GM21529 (cell line): ENCODE results near the gene KDM6A.
A peak's percentile ranks its signal among the peaks of the same experiment; 100 is the strongest.
"Not testable (repeated sequence)": the region's sequence is repeated elsewhere in the genome, so short reads cannot be mapped to it uniquely, and the experiment has no call there.

Source experiments
- ATAC-seq: cut with Tn5 transposase; IDR thresholded peaks from one replicate; pipeline ENCODE4 v1.9.1; 2021; ENCODE audit not compliant: unreplicated experiment

KDM6A gene

GRCh38 chrX:44884944-44885343 is 12.0 kb downstream of the KDM6A start:
- ATAC-seq, result no peak

- no peak for ATAC-seq
These were observed 16.8 kb downstream of the KDM6A start for GRCh38 chrX:44889824-44890223.

GRCh38 chrX:44890247-44890646 is 17.3 kb downstream of the KDM6A start:
- no peak for ATAC-seq

GRCh38 chrX:44890687-44891086 is 17.7 kb downstream of the KDM6A start:
- ATAC-seq, result not testable (repeated sequence)

GRCh38 chrX:44891642-44892041 is 18.7 kb downstream of the KDM6A start:
- ATAC-seq, result no peak

- no peak for ATAC-seq
These were observed 23.8 kb downstream of the KDM6A start for GRCh38 chrX:44896876-44897186.

GRCh38 chrX:44897539-44897938 is 24.6 kb downstream of the KDM6A start:
- no peak for ATAC-seq

GRCh38 chrX:44898411-44899221 is 25.6 kb downstream of the KDM6A start:
- ATAC-seq, result no peak

- ATAC-seq, result no peak
These were observed 27.0 kb downstream of the KDM6A start for GRCh38 chrX:44899946-44900345.

- no peak for ATAC-seq
These were observed 30.1 kb downstream of the KDM6A start for GRCh38 chrX:44903107-44903506.

- peak; percentile 33 for ATAC-seq
These were observed 31.0 kb downstream of the KDM6A start for GRCh38 chrX:44903830-44904530.

GRCh38 chrX:44904542-44905115 is 31.6 kb downstream of the KDM6A start:
- no peak for ATAC-seq

GRCh38 chrX:44906041-44906440 is 33.1 kb downstream of the KDM6A start:
- ATAC-seq, result peak; percentile 49

- peak; percentile 30 for ATAC-seq
These were observed 33.6 kb downstream of the KDM6A start for GRCh38 chrX:44906542-44906941.

- no peak for ATAC-seq
These were observed 35.2 kb downstream of the KDM6A start for GRCh38 chrX:44908153-44908552.

GRCh38 chrX:44908827-44909226 is 35.8 kb downstream of the KDM6A start:
- no peak for ATAC-seq

- not testable (repeated sequence) for ATAC-seq
These were observed 37.5 kb downstream of the KDM6A start for GRCh38 chrX:44910508-44910907.

- ATAC-seq, result not testable (repeated sequence)
These were observed 38.1 kb downstream of the KDM6A start for GRCh38 chrX:44911074-44911600.

- ATAC-seq, result peak; percentile 33
These were observed 40.9 kb downstream of the KDM6A start for GRCh38 chrX:44913656-44914531.

GRCh38 chrX:44914532-44915198 is 41.7 kb downstream of the KDM6A start:
- peak; percentile 87 for ATAC-seq
